ENCODE data around the gene RPN2.

The RPN2 gene

DNA sequence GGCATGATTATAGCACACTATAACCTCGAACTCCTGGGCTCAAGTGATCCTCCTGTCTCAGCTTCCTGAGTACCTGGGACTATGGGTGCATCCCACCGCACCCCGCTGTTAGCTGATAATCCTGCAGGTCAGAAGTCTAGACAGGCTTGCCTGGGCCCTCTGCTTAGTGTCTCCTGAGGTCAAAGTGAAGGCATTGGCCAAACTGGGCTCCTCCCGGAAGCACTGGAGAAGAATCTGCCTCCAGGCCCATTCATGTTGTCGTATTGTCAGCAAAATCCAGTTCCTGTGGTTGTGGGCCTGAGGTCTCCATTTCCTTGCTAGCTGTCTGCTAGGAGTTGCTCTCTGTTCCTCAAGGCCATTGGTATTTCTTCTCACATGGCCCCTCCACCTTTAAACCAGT is 6.6 kb downstream of the RPN2 start:
- H3K36me3 ChIP-seq, result peaks cover 84% of the 10 kb centered on the region
- TF ChIP-seq CTCF (IDR thresholded peaks at IDR 0.05; ENCODE audit: low read depth, low read length), result no peak

DNA sequence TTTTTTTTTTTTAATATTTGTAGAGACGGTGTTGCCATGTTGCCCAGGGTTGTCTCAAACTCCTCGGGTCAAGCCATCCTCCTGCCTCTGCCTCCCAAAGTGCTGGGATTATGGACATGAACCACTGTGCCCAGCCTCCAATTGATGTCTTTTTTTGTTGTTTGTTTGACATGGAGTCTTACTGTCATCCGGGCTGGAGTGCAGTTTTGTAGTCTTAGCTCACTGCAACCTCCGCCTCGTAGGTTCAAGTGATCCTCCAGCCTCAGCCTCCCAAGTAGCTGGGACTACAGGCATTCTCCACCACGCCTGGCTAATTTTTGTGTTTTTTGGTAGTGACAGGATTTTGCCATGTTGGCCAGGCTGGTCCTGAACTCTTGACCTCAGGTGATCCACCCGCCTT is 9.7 kb downstream of the RPN2 start:
- no peak for DNase-seq
- H3K27me3 ChIP-seq (ENCODE audit: insufficient read depth, low read depth, severe bottlenecking), result no peaks in the 10 kb centered on the region
- H3K9me3 ChIP-seq (ENCODE audit: severe bottlenecking), result no peaks in the 10 kb centered on the region
- H3K36me3 ChIP-seq, result peaks cover 70% of the 10 kb centered on the region
- H3K4me3 ChIP-seq (ENCODE audit: low read depth, low read length), result no peak overlapping the region
- no peak overlapping the region for H3K27ac ChIP-seq
- no peak for TF ChIP-seq CTCF (IDR thresholded peaks at IDR 0.05; ENCODE audit: low read depth, low read length)

More for the DNA sequence above, 6.6 kb downstream of the RPN2 start:
- H3K27ac ChIP-seq, result no peak overlapping the region
- H3K4me3 ChIP-seq (ENCODE audit: low read depth, low read length), result no peak overlapping the region
- H3K27me3 ChIP-seq (ENCODE audit: insufficient read depth, low read depth, severe bottlenecking), result no peaks in the 10 kb centered on the region
- DNase-seq, result no peak
- H3K9me3 ChIP-seq (ENCODE audit: severe bottlenecking), result no peaks in the 10 kb centered on the region

GRCh38 chr20:37189416-37190016 is 10.4 kb downstream of the RPN2 start:
- TF ChIP-seq CTCF (IDR thresholded peaks at IDR 0.05; ENCODE audit: low read depth, low read length), result no peak
- no peaks in the 10 kb centered on the region for H3K27me3 ChIP-seq (ENCODE audit: insufficient read depth, low read depth, severe bottlenecking)
- H3K27ac ChIP-seq, result no peak overlapping the region
- no peaks in the 10 kb centered on the region for H3K9me3 ChIP-seq (ENCODE audit: severe bottlenecking)
- H3K4me3 ChIP-seq (ENCODE audit: low read depth, low read length), result no peak overlapping the region
- no peak for DNase-seq
- H3K36me3 ChIP-seq, result peaks cover 69% of the 10 kb centered on the region

GRCh38 chr20:37190354-37191112 is 11.4 kb downstream of the RPN2 start:
- no peak for TF ChIP-seq CTCF (IDR thresholded peaks at IDR 0.05; ENCODE audit: low read depth, low read length)
- H3K27me3 ChIP-seq (ENCODE audit: insufficient read depth, low read depth, severe bottlenecking), result no peaks in the 10 kb centered on the region
- no peak overlapping the region for H3K4me3 ChIP-seq (ENCODE audit: low read depth, low read length)
- H3K9me3 ChIP-seq (ENCODE audit: severe bottlenecking), result no peaks in the 10 kb centered on the region
- peak; percentile 19 for DNase-seq
- no peak overlapping the region; the same call in 1 of the 2 replicates for H3K27ac ChIP-seq
- H3K36me3 ChIP-seq, result peaks cover 60% of the 10 kb centered on the region

- no peak overlapping the region for H3K4me3 ChIP-seq (ENCODE audit: low read depth, low read length)
- no peaks in the 10 kb centered on the region for H3K27me3 ChIP-seq (ENCODE audit: insufficient read depth, low read depth, severe bottlenecking)
- peak; percentile 91 for TF ChIP-seq CTCF (IDR thresholded peaks at IDR 0.05; ENCODE audit: low read depth, low read length)
- DNase-seq, result peak; percentile 86
- peak overlapping the region; percentile 28; the same call in 1 of the 2 replicates for H3K27ac ChIP-seq
- H3K36me3 ChIP-seq, result peaks cover 54% of the 10 kb centered on the region
- H3K9me3 ChIP-seq (ENCODE audit: severe bottlenecking), result no peaks in the 10 kb centered on the region
Observed at GRCh38 chr20:37192137-37192854, 13.2 kb downstream of the RPN2 start.

Data from WERI-Rb-1 (cell line).